OCI-LY1 (cell line): Measurements from ENCODE around the gene KAT6B.

Experiments
- CTCF ChIP-seq: fragments of 200-600 bp; sonication (generic), shearing (Covaris generic); IDR thresholded peaks from 2 replicates; pipeline ENCODE4 v1.5.1; 2017; ENCODE audit warnings: mild to moderate bottlenecking, antibody characterized with exemption, low read length, moderate library complexity, mixed read lengths
- EZH2 ChIP-seq: fragments of 200-600 bp; sonication (generic), shearing (Covaris generic); IDR thresholded peaks from 2 replicates; pipeline ENCODE4 v1.8.0; 2017; ENCODE audit warnings: borderline replicate concordance, mixed run types, mild to moderate bottlenecking, antibody characterized with exemption, low read length, moderate library complexity, mixed read lengths

- no peak for TF ChIP-seq CTCF
- no peak for TF ChIP-seq EZH2
These were observed 20.6 kb downstream of the KAT6B start for GRCh38 chr10:74846958-74847357.
